K562 (cell line): ENCODE data around the gene APC. TPM values are rescaled to one million over a fixed set of nuclear protein-coding genes. Genes with fewer than 3 reads are reported as not detected.

Source experiments
- DPF2 ChIP-seq: fragments of 450-650 bp; IDR thresholded peaks from 2 replicates; pipeline ENCODE4 v1.6.1; 2016
- EP300 ChIP-seq: IDR thresholded peaks from 2 replicates; pipeline ENCODE4 v1.6.1; 2012; ENCODE audit warnings: low read length, improper control_type of control experiment
- EP400 ChIP-seq: fragments of 450-650 bp; IDR thresholded peaks from 2 replicates; pipeline ENCODE4 v1.6.1; 2017; ENCODE audit warnings: antibody characterized with exemption, mild to moderate bottlenecking, moderate library complexity
- ETV6 ChIP-seq, 3 experiments: fragments of 150-350 bp in 1 of 3; sonication (generic) in 1 of 3; formaldehyde crosslinking in 1 of 3; IDR thresholded peaks; 2 replicates each; pipeline versions ENCODE4 v1.6.1 to v1.8.0; 2014 to 2022; ENCODE audit warnings: borderline replicate concordance in 2 of 3, low read depth in 2 of 3, antibody characterized with exemption in 1 of 3, low read length in 1 of 3, mild to moderate bottlenecking in 1 of 3, missing genetic modification reagents in 1 of 3
- FOXM1 ChIP-seq, 2 experiments: fragments of 450-650 bp in 1 of 2; sonication (generic) in 1 of 2; formaldehyde crosslinking in 1 of 2; IDR thresholded peaks; 2 replicates each; pipeline versions ENCODE4 v1.6.1 to v1.9.0; 2017 to 2022; ENCODE audit warnings: low read depth in 2 of 2, mild to moderate bottlenecking in 2 of 2, missing genetic modification reagents in 1 of 2, moderate library complexity in 1 of 2
- FUS ChIP-seq: fragments of 200-400 bp; formaldehyde crosslinking; optimal IDR thresholded peaks from 2 replicates; pipeline ENCODE3; 2017; ENCODE audit warnings: low read depth, low read length
- HNRNPK ChIP-seq: fragments of 200-400 bp; formaldehyde crosslinking; IDR thresholded peaks from one replicate; pipeline ENCODE4 v1.6.1; 2018; ENCODE audit warnings: mild to moderate bottlenecking, low read depth, low read length; ENCODE audit not compliant: poor library complexity, severe bottlenecking
- JUND ChIP-seq, 2 experiments: IDR thresholded peaks; 2 replicates in 1 of 2; 3 replicates in 1 of 2; pipeline ENCODE4 v1.6.1; 2011; ENCODE audit warnings: borderline replicate concordance in 2 of 2, low read depth in 2 of 2, low read length in 2 of 2, improper control_type of control experiment in 1 of 2, missing biosample characterization in 1 of 2, missing genetic modification characterization in 1 of 2, missing genetic modification reagents in 1 of 2
- LCOR ChIP-seq: sonication (generic); formaldehyde crosslinking; IDR thresholded peaks from 2 replicates; pipeline ENCODE4 v1.8.0; 2022; ENCODE audit warnings: mild to moderate bottlenecking, missing genetic modification reagents
- SIN3B ChIP-seq: fragments of 450-650 bp; IDR thresholded peaks from 2 replicates; pipeline ENCODE4 v1.6.1; 2017; ENCODE audit warnings: low read depth, mild to moderate bottlenecking, moderate library complexity
- polyA plus RNA-seq, 8 experiments: library from polyadenylated mRNA; depleted of rRNA in 4 of 8; stranded (reverse) in 5 of 8; unstranded in 3 of 8; fragments of >200 nt; fragmentation: Nextera tagmentation in 2 of 8; fragmentation: Illumina TruSeq in 1 of 8; extraction: Ambion mirVana in 2 of 8; extraction: Trizol in 1 of 8; gene quantifications; 2 replicates each; pipeline versions ENCODE4 v1.2.1 to v1.2.3, GENCODE V29; 2011 to 2014; ENCODE audit warnings: inconsistent platforms in 1 of 8, missing spikeins in 1 of 8
- total RNA-seq, 7 experiments: library from RNA; depleted of rRNA in 6 of 7; stranded (reverse); fragments of >200 nt in 6 of 7; fragmentation: Illumina TruSeq in 2 of 7; extraction: Trizol in 2 of 7; gene quantifications; 2 replicates each; pipeline versions ENCODE4 v1.2.1 to v1.2.3, GENCODE V29; 2011 to 2021; ENCODE audit warnings: low replicate concordance in 1 of 7
- TF ChIP-seq, protein P1 (sequence below), 2 experiments: fragments of 450-650 bp; formaldehyde crosslinking in 1 of 2; IDR thresholded peaks; 2 replicates each; pipeline versions ENCODE4 v1.4.0 to v1.6.1; 2014 to 2020; ENCODE audit warnings: mild to moderate bottlenecking in 2 of 2, borderline replicate concordance in 1 of 2, low read depth in 1 of 2
- TF ChIP-seq, protein P2 (sequence below), 2 experiments: fragments of 450-650 bp in 1 of 2; IDR thresholded peaks; 2 replicates each; pipeline ENCODE4 v1.6.1; 2011 to 2017; ENCODE audit warnings: low read depth in 2 of 2, antibody characterized with exemption in 1 of 2, borderline replicate concordance in 1 of 2, low read length in 1 of 2, mild to moderate bottlenecking in 1 of 2, mixed read lengths in 1 of 2; ENCODE audit not compliant: control insufficient read depth in 1 of 2

The APC gene
- total and polyA plus RNA-seq, 9 of the 15 experiments (the other 6 are each of a cell fraction or from before 2014, with no cell fraction given): 5.7 to 29.5 (median 15.4) TPM

DNA sequence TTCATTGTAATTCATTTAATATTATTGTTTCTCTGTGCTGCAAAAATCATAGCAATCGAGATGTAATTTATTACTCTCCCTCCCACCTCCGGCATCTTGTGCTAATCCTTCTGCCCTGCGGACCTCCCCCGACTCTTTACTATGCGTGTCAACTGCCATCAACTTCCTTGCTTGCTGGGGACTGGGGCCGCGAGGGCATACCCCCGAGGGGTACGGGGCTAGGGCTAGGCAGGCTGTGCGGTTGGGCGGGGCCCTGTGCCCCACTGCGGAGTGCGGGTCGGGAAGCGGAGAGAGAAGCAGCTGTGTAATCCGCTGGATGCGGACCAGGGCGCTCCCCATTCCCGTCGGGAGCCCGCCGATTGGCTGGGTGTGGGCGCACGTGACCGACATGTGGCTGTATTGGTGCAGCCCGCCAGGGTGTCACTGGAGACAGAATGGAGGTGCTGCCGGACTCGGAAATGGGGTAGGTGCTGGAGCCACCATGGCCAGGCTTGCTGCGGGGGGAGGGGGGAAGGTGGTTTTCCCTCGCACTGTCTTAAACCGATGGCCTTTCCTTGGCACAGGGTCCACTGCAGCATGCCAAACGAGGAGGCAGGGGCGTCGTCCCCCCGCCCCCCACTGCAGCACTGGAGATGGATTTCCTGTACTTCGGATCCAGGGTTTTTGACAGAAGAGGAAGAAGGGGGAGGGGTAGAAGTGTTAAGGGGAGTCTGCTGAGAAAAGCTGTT lies at the start of gene APC (continued):
- TF ChIP-seq, protein P1, sequence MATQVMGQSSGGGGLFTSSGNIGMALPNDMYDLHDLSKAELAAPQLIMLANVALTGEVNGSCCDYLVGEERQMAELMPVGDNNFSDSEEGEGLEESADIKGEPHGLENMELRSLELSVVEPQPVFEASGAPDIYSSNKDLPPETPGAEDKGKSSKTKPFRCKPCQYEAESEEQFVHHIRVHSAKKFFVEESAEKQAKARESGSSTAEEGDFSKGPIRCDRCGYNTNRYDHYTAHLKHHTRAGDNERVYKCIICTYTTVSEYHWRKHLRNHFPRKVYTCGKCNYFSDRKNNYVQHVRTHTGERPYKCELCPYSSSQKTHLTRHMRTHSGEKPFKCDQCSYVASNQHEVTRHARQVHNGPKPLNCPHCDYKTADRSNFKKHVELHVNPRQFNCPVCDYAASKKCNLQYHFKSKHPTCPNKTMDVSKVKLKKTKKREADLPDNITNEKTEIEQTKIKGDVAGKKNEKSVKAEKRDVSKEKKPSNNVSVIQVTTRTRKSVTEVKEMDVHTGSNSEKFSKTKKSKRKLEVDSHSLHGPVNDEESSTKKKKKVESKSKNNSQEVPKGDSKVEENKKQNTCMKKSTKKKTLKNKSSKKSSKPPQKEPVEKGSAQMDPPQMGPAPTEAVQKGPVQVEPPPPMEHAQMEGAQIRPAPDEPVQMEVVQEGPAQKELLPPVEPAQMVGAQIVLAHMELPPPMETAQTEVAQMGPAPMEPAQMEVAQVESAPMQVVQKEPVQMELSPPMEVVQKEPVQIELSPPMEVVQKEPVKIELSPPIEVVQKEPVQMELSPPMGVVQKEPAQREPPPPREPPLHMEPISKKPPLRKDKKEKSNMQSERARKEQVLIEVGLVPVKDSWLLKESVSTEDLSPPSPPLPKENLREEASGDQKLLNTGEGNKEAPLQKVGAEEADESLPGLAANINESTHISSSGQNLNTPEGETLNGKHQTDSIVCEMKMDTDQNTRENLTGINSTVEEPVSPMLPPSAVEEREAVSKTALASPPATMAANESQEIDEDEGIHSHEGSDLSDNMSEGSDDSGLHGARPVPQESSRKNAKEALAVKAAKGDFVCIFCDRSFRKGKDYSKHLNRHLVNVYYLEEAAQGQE (IDR thresholded peaks at IDR 0.05; ENCODE audit: borderline replicate concordance): peak; percentile 77
- TF ChIP-seq, protein P1 (CRISPR knock-in tag; IDR thresholded peaks at IDR 0.05; ENCODE audit: low read depth): no peak
- TF ChIP-seq FUS (no peak), HNRNPK (no peak), LCOR (CRISPR knock-in tag) (0 out of 2 replicates have a peak, but pooled peaks have one; percentile 57), FOXM1 (IDR thresholded peaks at IDR 0.05; ENCODE audit: low read depth) (peak; percentile 16; the same call in 1 of the 2 replicates), FOXM1 (CRISPR knock-in tag; IDR thresholded peaks at IDR 0.05; ENCODE audit: low read depth) (no peak; the same call in 1 of the 2 replicates), SIN3B (peak; percentile 60; the same call in 1 of the 2 replicates), JUND (IDR thresholded peaks at IDR 0.05; ENCODE audit: borderline replicate concordance, low read depth, low read length) (peak; percentile 46; the same call in 1 of the 2 replicates), JUND (tag; IDR thresholded peaks at IDR 0.05; ENCODE audit: borderline replicate concordance, low read depth, low read length) (peak; percentile 53; the same call in 1 of the 3 replicates), EP400 (peak; percentile 89), ETV6 (IDR thresholded peaks at IDR 0.05; ENCODE audit: borderline replicate concordance in 1 of 2, low read depth in 2 of 2, low read length in 1 of 2) (no peak), ETV6 (CRISPR knock-in tag; IDR thresholded peaks at IDR 0.05; ENCODE audit: borderline replicate concordance) (no peak; the same call in 1 of the 2 replicates), DPF2 (0 out of 2 replicates have a peak, but pooled peaks have one; percentile 39), EP300 (peak; percentile 34; the same call in 1 of the 2 replicates)
- TF ChIP-seq, protein P2, sequence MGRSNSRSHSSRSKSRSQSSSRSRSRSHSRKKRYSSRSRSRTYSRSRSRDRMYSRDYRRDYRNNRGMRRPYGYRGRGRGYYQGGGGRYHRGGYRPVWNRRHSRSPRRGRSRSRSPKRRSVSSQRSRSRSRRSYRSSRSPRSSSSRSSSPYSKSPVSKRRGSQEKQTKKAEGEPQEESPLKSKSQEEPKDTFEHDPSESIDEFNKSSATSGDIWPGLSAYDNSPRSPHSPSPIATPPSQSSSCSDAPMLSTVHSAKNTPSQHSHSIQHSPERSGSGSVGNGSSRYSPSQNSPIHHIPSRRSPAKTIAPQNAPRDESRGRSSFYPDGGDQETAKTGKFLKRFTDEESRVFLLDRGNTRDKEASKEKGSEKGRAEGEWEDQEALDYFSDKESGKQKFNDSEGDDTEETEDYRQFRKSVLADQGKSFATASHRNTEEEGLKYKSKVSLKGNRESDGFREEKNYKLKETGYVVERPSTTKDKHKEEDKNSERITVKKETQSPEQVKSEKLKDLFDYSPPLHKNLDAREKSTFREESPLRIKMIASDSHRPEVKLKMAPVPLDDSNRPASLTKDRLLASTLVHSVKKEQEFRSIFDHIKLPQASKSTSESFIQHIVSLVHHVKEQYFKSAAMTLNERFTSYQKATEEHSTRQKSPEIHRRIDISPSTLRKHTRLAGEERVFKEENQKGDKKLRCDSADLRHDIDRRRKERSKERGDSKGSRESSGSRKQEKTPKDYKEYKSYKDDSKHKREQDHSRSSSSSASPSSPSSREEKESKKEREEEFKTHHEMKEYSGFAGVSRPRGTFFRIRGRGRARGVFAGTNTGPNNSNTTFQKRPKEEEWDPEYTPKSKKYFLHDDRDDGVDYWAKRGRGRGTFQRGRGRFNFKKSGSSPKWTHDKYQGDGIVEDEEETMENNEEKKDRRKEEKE (IDR thresholded peaks at IDR 0.05; ENCODE audit: borderline replicate concordance in 1 of 2, control insufficient read depth in 1 of 2, low read depth in 2 of 2, low read length in 1 of 2): no peak
